HEK293T (cell line): Measurements from ENCODE around the gene GPR160.

Source experiments
- ARNT ChIP-seq: fragments of 450-650 bp; IDR thresholded peaks from 2 replicates; pipeline ENCODE4 v1.6.1; 2017; ENCODE audit warnings: mild to moderate bottlenecking
- BHLHE40 ChIP-seq: fragments of 450-650 bp; IDR thresholded peaks from 2 replicates; pipeline ENCODE4 v1.6.1; 2016; ENCODE audit warnings: mild to moderate bottlenecking, moderate library complexity, borderline replicate concordance
- CTBP1 ChIP-seq: fragments of 450-650 bp; IDR thresholded peaks from 2 replicates; pipeline ENCODE4 v1.6.1; 2016; ENCODE audit warnings: borderline replicate concordance
- FOXA1 ChIP-seq: fragments of 450-650 bp; IDR thresholded peaks from 2 replicates; pipeline ENCODE4 v1.6.1; 2016; ENCODE audit warnings: mild to moderate bottlenecking
- FOXK2 ChIP-seq: fragments of 450-650 bp; IDR thresholded peaks from 2 replicates; pipeline ENCODE4 v1.6.1; 2016; ENCODE audit warnings: mild to moderate bottlenecking
- FOXM1 ChIP-seq: fragments of 450-650 bp; IDR thresholded peaks from 2 replicates; pipeline ENCODE4 v1.6.1; 2017; ENCODE audit warnings: mild to moderate bottlenecking, borderline replicate concordance
- L3MBTL2 ChIP-seq: fragments of 450-650 bp; conservative IDR thresholded peaks from 2 replicates; pipeline ENCODE4 v1.6.1; 2016; ENCODE audit warnings: mild to moderate bottlenecking
- LEF1 ChIP-seq: fragments of 450-650 bp; IDR thresholded peaks from 2 replicates; pipeline ENCODE4 v1.6.1; 2017; ENCODE audit warnings: mild to moderate bottlenecking, borderline replicate concordance
- NFRKB ChIP-seq: fragments of 450-650 bp; IDR thresholded peaks from 2 replicates; pipeline ENCODE4 v1.6.1; 2016; ENCODE audit warnings: mild to moderate bottlenecking, moderate library complexity
- SP1 ChIP-seq: fragments of 450-650 bp; IDR thresholded peaks from 2 replicates; pipeline ENCODE4 v1.6.1; 2017
- SUZ12 ChIP-seq: fragments of 450-650 bp; IDR thresholded peaks from 2 replicates; pipeline ENCODE4 v1.6.1; 2016; ENCODE audit warnings: mild to moderate bottlenecking
- TARDBP ChIP-seq: fragments of 450-650 bp; IDR thresholded peaks from 2 replicates; pipeline ENCODE4 v1.6.1; 2016
- ZNF384 ChIP-seq: fragments of 450-650 bp; IDR thresholded peaks from 2 replicates; pipeline ENCODE4 v1.6.1; 2016
- TF ChIP-seq, protein P1 (sequence below): fragments of 450-650 bp; IDR thresholded peaks from 2 replicates; pipeline ENCODE4 v1.6.1; 2016

GRCh38 chr3:170079536-170080165 lies 41.9 kb downstream of the GPR160 start:
- TF ChIP-seq SUZ12 (no peak), FOXM1 (no peak), SP1 (no peak), LEF1 (no peak), BHLHE40 (no peak), ZNF384 (no peak), TARDBP (no peak), FOXK2 (no peak), ARNT (no peak), NFRKB (no peak), L3MBTL2 (no peak), FOXA1 (no peak), CTBP1 (no peak)
- TF ChIP-seq, protein P1, sequence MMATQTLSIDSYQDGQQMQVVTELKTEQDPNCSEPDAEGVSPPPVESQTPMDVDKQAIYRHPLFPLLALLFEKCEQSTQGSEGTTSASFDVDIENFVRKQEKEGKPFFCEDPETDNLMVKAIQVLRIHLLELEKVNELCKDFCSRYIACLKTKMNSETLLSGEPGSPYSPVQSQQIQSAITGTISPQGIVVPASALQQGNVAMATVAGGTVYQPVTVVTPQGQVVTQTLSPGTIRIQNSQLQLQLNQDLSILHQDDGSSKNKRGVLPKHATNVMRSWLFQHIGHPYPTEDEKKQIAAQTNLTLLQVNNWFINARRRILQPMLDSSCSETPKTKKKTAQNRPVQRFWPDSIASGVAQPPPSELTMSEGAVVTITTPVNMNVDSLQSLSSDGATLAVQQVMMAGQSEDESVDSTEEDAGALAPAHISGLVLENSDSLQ, result no peak
